Suprapubic skin (tissue), 4 donors: ENCODE measurements around the gene MMS22L.

Experiments used
- EP300 ChIP-seq: sonication (generic); formaldehyde crosslinking; IDR thresholded peaks from one replicate; pipeline ENCODE4 v1.6.1; 2017; ENCODE audit warnings: antibody characterized with exemption
- POLR2AphosphoS5 ChIP-seq, 3 donors: sonication (generic); formaldehyde crosslinking; IDR thresholded peaks; one replicate each; pipeline ENCODE4 v1.6.1; 2017; ENCODE audit warnings: antibody characterized with exemption in 3 of 3
- TF ChIP-seq, protein P1 (sequence below), 2 donors: fragments of 200-600 bp in 1 of 2; fragments of 450-650 bp in 1 of 2; sonication (generic) in 1 of 2; IDR thresholded peaks; one replicate each; pipeline ENCODE4 v1.5.1; 2016 to 2019; ENCODE audit warnings: antibody characterized with exemption in 2 of 2, mild to moderate bottlenecking in 1 of 2, moderate library complexity in 1 of 2

DNA sequence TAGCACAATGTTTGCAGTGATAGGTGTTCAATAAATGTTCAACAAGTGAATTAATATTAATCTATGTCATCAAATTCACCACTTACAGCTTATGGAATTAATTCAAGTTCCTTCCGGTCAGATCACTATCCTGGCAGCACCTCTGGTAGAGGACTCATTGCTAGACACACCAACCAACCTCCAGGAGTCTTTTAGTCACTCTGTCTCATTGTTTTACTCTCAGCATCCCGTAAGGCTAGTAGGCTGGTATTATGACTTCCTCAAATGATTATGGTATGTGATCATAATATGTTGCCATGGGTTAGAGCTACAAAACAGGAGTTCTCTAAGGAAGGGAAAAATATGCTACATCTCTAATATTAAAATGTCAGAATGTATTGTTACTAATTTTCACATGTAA lies 21.7 kb upstream of the MMS22L start:
- TF ChIP-seq EP300: no peak
- TF ChIP-seq, protein P1, sequence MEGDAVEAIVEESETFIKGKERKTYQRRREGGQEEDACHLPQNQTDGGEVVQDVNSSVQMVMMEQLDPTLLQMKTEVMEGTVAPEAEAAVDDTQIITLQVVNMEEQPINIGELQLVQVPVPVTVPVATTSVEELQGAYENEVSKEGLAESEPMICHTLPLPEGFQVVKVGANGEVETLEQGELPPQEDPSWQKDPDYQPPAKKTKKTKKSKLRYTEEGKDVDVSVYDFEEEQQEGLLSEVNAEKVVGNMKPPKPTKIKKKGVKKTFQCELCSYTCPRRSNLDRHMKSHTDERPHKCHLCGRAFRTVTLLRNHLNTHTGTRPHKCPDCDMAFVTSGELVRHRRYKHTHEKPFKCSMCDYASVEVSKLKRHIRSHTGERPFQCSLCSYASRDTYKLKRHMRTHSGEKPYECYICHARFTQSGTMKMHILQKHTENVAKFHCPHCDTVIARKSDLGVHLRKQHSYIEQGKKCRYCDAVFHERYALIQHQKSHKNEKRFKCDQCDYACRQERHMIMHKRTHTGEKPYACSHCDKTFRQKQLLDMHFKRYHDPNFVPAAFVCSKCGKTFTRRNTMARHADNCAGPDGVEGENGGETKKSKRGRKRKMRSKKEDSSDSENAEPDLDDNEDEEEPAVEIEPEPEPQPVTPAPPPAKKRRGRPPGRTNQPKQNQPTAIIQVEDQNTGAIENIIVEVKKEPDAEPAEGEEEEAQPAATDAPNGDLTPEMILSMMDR (IDR thresholded peaks at IDR 0.05): no peak
- TF ChIP-seq POLR2AphosphoS5 (IDR thresholded peaks at IDR 0.05): no peak
